Tibial nerve (tissue), 4 donors: Measurements from ENCODE around the gene THOC2. TPM values are rescaled to one million over a fixed set of nuclear protein-coding genes. Genes with fewer than 3 reads are reported as not detected.
"Not testable (repeated sequence)": the region's sequence is repeated elsewhere in the genome, so short reads cannot be mapped to it uniquely, and the experiment has no call there.

Experiments used
- DNase-seq, 2 donors: peaks; one replicate each; pipeline ENCODE4 v3.0.0-alpha.2; 2019; ENCODE audit warnings: low spot score in 2 of 2
- H3K27ac ChIP-seq, 4 donors: fragments of 200-600 bp; sonication (generic) in 3 of 4; one replicate each; pipeline ENCODE4 v1.5.1; 2017 to 2019; ENCODE audit warnings: mild to moderate bottlenecking in 1 of 4
- H3K27me3 ChIP-seq, 2 donors: fragments of 200-600 bp; sonication (generic) in 1 of 2; one replicate each; pipeline versions ENCODE4 v1.5.1 to v1.6.0; 2017 to 2019
- H3K36me3 ChIP-seq, 3 donors: fragments of 200-600 bp; sonication (generic); one replicate each; pipeline ENCODE4 v1.5.1; 2018 to 2019
- H3K4me1 ChIP-seq, 4 donors: fragments of 200-600 bp; sonication (generic) in 3 of 4; one replicate each; pipeline ENCODE4 v1.5.1; 2017 to 2019
- H3K4me3 ChIP-seq, 4 donors: fragments of 200-600 bp; sonication (generic) in 3 of 4; one replicate each; pipeline ENCODE4 v1.5.1; 2017 to 2019; ENCODE audit warnings: mild to moderate bottlenecking in 1 of 4, moderate library complexity in 1 of 4
- H3K9me3 ChIP-seq, 4 donors: fragments of 200-600 bp; sonication (generic) in 3 of 4; one replicate each; pipeline ENCODE4 v1.5.1; 2017 to 2019
- CTCF ChIP-seq, 5 experiments: fragments of 200-600 bp in 3 of 5; fragments of 450-650 bp in 2 of 5; sonication (generic) in 3 of 5; IDR thresholded peaks; one replicate each; pipeline ENCODE4 v1.5.1; 2016 to 2019; ENCODE audit warnings: antibody characterized with exemption in 5 of 5, mild to moderate bottlenecking in 3 of 5, moderate library complexity in 2 of 5
- EP300 ChIP-seq, 2 donors: sonication (generic); formaldehyde crosslinking; IDR thresholded peaks; one replicate each; pipeline ENCODE4 v1.6.1; 2017; ENCODE audit warnings: antibody characterized with exemption in 2 of 2, mild to moderate bottlenecking in 1 of 2
- POLR2A ChIP-seq, 2 donors: fragments of 450-650 bp; IDR thresholded peaks; one replicate each; pipeline ENCODE4 v1.6.1; 2017; ENCODE audit warnings: antibody characterized with exemption in 2 of 2, mild to moderate bottlenecking in 2 of 2, moderate library complexity in 2 of 2
- WGBS, 2 donors: methylation state at CpG; one replicate each; pipeline ENCODE4 v1.1.5; 2018; 5-methylcytosine and 5-hydroxymethylcytosine counted together
- total RNA-seq, 4 donors: library from RNA; depleted of rRNA; stranded (reverse); fragments of >200 nt; gene quantifications; one replicate each; pipeline ENCODE4 v1.1.0, GENCODE V29; 2016

Gene THOC2
- total RNA-seq, 4 donors from 2014 or later = 74.4 to 93.3 (median 85.6) TPM

GRCh38 chrX:123731258-123731986 is 1.4 kb downstream of the THOC2 start:
- H3K9me3 ChIP-seq = no peaks in the 10 kb centered on the region
- no peaks in the 10 kb centered on the region for H3K27me3 ChIP-seq
- WGBS, 2 donors = 6 to 44% methylated on average over 16 of the region's 16 CpGs
- peaks cover 0 to 21% (median 0%) of the 10 kb centered on the region in 4 donors for H3K4me1 ChIP-seq
- TF ChIP-seq EP300 (IDR thresholded peaks at IDR 0.05) (no peak), POLR2A (IDR thresholded peaks at IDR 0.05) (no peak), CTCF (IDR thresholded peaks at IDR 0.05) (no peak)
- no peak for DNase-seq
- H3K27ac ChIP-seq = peak overlapping the region in 3 of 4 donors; percentile 61 to 93 (median 81)
- H3K36me3 ChIP-seq = no peaks in the 10 kb centered on the region
- peak overlapping the region; percentile 50 to 80 (median 66) for H3K4me3 ChIP-seq

- 58 to 71% methylated on average over 3 of the region's 3 CpGs for WGBS, 2 donors
- TF ChIP-seq CTCF (IDR thresholded peaks at IDR 0.05) (no peak), POLR2A (IDR thresholded peaks at IDR 0.05) (no peak), EP300 (IDR thresholded peaks at IDR 0.05) (no peak)
- Histone ChIP-seq H3K4me1 (peaks cover 0 to 21% (median 0%) of the 10 kb centered on the region in 4 donors), H3K36me3 (no peaks in the 10 kb centered on the region), H3K27ac (no peak overlapping the region), H3K9me3 (no peaks in the 10 kb centered on the region), H3K27me3 (no peaks in the 10 kb centered on the region), H3K4me3 (no peak overlapping the region)
- no peak for DNase-seq
These were observed 4.3 kb downstream of the THOC2 start for GRCh38 chrX:123728554-123728953.

GRCh38 chrX:123728016-123728415 is 4.8 kb downstream of the THOC2 start:
- 34 to 51% methylated on average over 3 of the region's 3 CpGs for WGBS, 2 donors
- H3K27ac ChIP-seq = no peak overlapping the region

GRCh38 chrX:123722193-123722592 is 10.7 kb downstream of the THOC2 start:
- H3K36me3 ChIP-seq, H3K27ac ChIP-seq, H3K4me3 ChIP-seq, DNase-seq, H3K9me3 ChIP-seq, H3K4me1 ChIP-seq, H3K27me3 ChIP-seq: not testable (repeated sequence)
- WGBS, 2 donors = 90 to 94% methylated on average over 1 of the region's 1 CpG

More at GRCh38 chrX:123728016-123728415, 4.8 kb downstream of the THOC2 start:
- Histone ChIP-seq H3K36me3 (no peaks in the 10 kb centered on the region), H3K4me1 (peaks cover 0 to 21% (median 0%) of the 10 kb centered on the region in 4 donors), H3K9me3 (no peaks in the 10 kb centered on the region), H3K27me3 (no peaks in the 10 kb centered on the region), H3K4me3 (no peak overlapping the region)
- TF ChIP-seq POLR2A (IDR thresholded peaks at IDR 0.05) = no peak
- no peak for TF ChIP-seq CTCF (IDR thresholded peaks at IDR 0.05)
- TF ChIP-seq EP300 (IDR thresholded peaks at IDR 0.05) = no peak
- no peak for DNase-seq

GRCh38 chrX:123720486-123720885 is 12.4 kb downstream of the THOC2 start:
- no peaks in the 10 kb centered on the region for H3K27me3 ChIP-seq
- H3K9me3 ChIP-seq = no peaks in the 10 kb centered on the region
- no peak for DNase-seq
- no peaks in the 10 kb centered on the region for H3K4me1 ChIP-seq
- 53 to 63% methylated on average over 2 of the region's 2 CpGs for WGBS, 2 donors
- no peaks in the 10 kb centered on the region for H3K36me3 ChIP-seq
- no peak overlapping the region for H3K27ac ChIP-seq
- TF ChIP-seq EP300 (IDR thresholded peaks at IDR 0.05) (no peak), CTCF (IDR thresholded peaks at IDR 0.05) (no peak), POLR2A (IDR thresholded peaks at IDR 0.05) (no peak)
- no peak overlapping the region for H3K4me3 ChIP-seq
